Thyroid gland (tissue), 4 donors: ENCODE measurements around the gene ZNF774.

Experiments used
- CTCF ChIP-seq, 6 experiments: fragments of 200-600 bp in 3 of 6; fragments of 450-650 bp in 3 of 6; sonication (generic) in 3 of 6; IDR thresholded peaks; one replicate each; pipeline ENCODE4 v1.5.1; 2016 to 2019; ENCODE audit warnings: antibody characterized with exemption in 6 of 6, mild to moderate bottlenecking in 2 of 6, inconsistent platforms in 1 of 6, moderate library complexity in 1 of 6
- POLR2A ChIP-seq, 2 donors: fragments of 450-650 bp; IDR thresholded peaks; one replicate each; pipeline ENCODE4 v1.6.1; 2017; ENCODE audit warnings: antibody characterized with exemption in 2 of 2, mild to moderate bottlenecking in 2 of 2, moderate library complexity in 1 of 2

GRCh38 chr15:90307661-90308060, 44.4 kb upstream of the ZNF774 start:
- TF ChIP-seq POLR2A (IDR thresholded peaks at IDR 0.05) (no peak), CTCF (IDR thresholded peaks at IDR 0.05) (no peak)
